Measurements from ENCODE around the gene ABHD17C.

GRCh38 chr15:80769829-80770705 lies 75.0 kb downstream of the ABHD17C start:
- TF ChIP-seq CTCF (IDR thresholded peaks at IDR 0.05; ENCODE audit: extremely low read depth in 1 of 2, insufficient read depth in 1 of 2, low read depth in 1 of 2, low read length in 2 of 2) = no peak
- no peak for TF ChIP-seq POLR2A (IDR thresholded peaks at IDR 0.05; ENCODE audit: low read depth, low read length)

Measured in endothelial cell of umbilical vein (primary cell).